Measurements from ENCODE around the gene TFCP2L1. TPM values are rescaled to one million over a fixed set of nuclear protein-coding genes. Genes with fewer than 3 reads are reported as not detected.
A peak's percentile ranks its signal among the peaks of the same experiment; 100 is the strongest.

TFCP2L1 gene
- total RNA-seq, 1 donor, result 0.54 TPM

DNA sequence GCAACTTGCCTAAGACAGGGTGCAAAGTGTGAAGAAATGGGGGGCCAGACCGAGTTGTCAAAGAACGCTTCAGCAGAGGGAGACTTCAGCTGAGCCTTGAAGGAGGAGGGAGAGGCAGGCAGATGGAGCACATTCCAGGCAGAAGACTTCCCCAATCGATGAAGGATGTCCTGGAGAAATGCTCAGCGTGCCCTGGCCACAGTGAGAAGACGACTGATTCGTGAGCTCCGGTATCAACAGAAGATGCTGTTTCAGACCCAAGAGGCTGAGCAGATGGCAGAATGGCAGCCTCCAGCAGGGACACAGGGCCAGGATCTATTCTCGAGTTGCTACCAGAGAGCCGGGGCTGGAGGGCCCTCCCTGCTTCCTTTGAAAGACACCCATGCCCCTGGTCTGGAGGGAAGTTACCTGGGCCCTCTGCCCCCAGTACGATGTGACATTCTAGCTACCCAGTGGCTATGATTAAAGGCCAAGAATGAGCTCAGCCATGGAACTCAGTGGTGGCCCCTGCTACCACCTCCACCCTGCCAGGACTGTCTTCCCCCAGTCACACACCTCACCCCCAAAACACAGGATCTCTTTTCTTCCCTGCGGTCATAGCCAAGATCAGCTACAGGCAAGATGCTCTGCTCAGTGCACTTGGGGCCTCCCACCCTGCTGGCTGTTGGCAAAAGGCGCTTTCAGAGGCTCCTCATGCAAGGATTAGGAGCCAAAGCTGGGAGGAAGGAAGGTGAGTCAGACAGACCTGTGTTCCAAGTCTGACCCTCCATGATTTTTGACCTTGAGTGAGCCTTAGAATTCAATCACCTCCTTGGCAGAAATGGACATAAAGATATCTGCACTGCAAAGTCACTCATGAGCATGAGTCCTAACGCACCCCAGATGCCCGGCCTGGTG, 84.3 kb downstream of the TFCP2L1 start:
- DNase-seq (ENCODE audit: low read depth in 2 of 3, low spot score in 2 of 3), result no peak

DNA sequence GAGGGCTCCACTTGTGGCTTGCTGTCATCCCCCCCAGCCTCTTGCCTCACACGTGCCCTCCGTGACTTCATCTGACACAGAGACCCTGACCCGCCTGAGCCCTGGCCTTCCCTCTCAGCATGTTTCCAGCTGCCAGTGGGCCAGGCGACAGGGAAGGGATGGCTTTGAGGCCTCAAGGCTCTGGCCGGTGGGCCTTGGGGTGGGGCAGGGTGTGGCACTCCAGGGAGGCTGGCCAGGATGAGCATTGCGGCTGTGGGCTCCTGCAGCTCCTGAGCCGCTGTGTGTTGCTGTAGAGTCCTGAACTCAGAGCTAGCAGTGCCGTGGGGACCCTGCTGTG, 85.0 kb downstream of the TFCP2L1 start:
- no peak for DNase-seq (ENCODE audit: low read depth in 2 of 3, low spot score in 2 of 3)

DNA sequence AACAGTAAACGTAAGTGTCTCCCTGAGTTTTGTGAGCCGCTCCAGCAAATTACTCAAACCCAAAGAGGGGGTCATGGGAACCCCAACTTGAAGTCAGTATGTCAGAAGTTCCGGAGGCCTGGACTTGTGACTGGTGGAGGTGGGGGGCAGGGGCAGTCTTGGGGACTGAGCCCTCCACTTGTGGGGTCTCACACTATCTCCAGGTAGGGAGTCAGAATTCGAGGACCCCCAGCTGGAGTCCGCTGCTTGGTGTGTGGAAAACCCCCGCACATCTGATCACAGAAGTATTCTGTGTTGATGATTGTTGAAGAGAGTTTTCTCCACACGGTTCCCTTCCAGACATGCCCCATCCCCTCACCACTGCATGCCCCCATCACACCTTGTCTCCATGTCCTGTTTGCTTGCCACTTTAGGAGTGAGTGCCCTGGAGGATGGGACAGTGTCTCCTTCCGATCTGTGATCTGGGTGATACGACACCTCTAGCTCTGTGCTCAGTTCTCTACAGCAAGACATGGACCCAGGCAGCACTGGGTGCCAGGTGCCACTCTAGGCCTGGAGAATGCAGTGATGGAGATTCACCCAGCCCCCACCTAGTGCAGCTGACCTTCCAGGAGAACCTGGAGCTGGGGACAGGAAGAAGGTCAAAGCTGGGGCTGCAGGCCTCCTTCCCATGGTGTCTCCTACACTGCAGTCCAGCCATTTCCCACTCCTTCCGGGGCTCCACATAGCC, 85.6 kb downstream of the TFCP2L1 start:
- DNase-seq (ENCODE audit: low read depth in 2 of 3, low spot score in 2 of 3), result no peak

DNA sequence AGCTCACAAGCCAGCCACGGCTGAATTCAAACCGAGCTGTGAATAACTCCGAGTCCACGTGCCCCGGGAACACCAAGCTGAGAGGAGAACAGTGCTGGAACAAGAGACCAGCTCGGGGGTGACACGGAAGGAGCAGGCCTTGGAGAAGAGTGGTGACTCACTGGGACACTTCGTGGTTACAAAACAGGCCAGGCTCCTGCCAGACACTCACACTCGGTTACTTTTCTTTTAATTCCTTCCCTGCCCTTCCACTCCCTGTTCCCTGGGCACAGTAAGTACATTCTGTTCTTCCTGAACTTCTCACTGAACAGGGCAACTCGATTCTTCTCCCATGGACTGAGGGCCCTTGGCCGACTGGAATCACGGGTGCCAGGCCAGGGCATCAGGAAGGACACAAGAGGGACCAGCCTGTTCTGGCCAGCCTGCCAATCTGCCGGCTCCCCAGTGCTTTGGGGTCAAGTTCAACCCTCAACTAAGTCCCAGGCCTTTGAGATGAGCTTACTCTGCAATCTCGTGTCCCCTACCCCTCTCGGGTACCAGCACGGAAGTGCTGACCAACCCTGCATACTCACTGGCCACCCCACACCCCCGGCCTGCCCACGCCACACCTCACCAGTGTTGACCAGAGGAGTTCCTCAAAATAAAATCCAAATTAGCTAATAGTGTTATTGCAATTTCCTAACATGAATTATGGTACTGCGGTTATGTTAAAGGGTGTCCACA, 87.5 kb downstream of the TFCP2L1 start:
- DNase-seq (ENCODE audit: low read depth in 2 of 3, low spot score in 2 of 3), result no peak

DNA sequence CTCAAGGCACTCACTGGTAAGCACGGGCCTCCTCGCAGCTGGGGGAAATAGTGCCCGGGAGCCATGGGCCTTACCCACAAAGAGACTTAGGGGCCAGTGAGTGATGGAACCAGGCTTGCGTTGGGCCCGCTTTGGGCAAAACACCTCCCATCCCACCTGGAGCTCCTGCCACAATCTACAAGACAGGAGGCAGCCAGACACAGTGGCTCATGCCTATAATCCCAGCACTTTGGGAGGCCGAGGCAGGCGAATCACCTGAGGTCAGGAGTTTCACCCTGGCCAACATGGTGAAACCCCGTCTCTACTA, 88.2 kb downstream of the TFCP2L1 start:
- no peak for DNase-seq (ENCODE audit: low read depth in 2 of 3, low spot score in 2 of 3)

DNA sequence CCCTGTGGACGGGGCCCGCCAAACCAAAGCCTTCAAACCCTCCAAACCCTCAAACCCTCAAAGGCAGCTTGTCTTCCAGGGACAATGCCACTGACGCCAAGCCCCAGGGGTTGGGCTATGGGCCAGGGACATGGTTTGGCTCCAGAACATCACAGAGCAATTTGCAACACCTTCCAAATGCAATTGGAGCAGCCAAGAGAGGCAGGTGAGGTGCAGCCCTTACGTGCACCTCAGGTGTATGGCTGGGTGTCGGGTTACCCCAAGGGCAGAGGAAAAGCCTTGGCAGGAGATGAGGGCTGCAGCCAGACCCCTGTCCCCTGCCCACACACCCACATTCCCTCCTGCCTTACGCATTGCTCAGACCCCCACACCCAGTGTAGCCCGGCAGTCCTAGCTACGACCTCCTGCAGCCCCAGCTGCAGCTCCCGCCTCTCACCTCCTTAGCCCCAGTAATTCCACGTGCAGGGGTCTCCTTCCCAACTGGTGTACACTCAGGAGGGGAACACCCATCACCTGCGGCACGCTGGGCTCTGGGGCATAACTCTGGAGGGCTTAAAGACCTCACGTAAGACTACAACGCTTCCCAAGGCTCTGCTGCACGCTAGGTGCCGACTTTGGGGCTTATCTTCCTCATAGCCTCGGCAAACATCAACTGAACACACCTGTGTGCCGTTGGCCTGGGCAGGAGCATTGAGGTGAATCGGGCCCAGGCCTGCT, 88.7 kb downstream of the TFCP2L1 start:
- no peak for DNase-seq (ENCODE audit: low read depth in 2 of 3, low spot score in 2 of 3)

DNA sequence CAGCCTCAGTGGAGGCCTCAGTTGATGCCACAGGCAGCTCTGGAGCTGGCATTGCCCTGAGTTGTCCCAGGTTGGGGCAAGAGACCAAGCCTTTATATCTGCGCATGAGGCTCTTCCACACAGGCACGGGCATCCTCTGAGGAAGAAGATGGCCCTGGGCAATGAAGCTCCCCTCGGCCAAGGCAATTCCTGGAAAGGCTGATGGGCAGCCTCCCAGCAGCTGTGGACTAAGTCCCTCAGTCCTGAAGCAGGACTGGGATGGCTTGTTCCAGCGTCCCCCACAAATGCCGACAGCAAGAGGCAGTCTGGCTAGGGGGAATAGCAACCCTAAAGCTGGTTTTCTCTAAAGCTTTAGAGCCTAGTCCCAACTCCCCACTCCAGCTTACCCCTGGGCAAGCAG, 90.0 kb downstream of the TFCP2L1 start:
- no peak for DNase-seq (ENCODE audit: low read depth in 2 of 3, low spot score in 2 of 3)

DNA sequence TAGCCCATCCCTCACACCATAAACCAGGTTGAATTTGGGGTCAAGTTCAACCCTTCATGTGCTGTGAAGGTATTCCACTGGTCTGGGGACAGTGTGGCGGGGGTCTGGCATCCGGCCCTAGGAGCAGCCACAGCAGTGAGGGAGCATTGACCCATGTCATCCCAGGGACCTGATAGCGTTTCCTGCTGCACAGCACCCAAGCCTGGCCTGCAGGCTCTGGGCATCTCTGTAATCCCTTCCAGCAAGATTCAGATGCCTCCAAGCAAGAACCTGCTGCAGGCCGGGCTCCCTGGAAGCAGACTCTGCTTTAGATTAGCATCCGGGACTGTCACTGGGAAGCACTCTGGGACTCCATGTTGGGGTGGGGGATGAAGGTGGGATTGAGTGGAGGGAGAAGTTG, 90.4 kb downstream of the TFCP2L1 start:
- no peak for DNase-seq (ENCODE audit: low read depth in 2 of 3, low spot score in 2 of 3)

DNA sequence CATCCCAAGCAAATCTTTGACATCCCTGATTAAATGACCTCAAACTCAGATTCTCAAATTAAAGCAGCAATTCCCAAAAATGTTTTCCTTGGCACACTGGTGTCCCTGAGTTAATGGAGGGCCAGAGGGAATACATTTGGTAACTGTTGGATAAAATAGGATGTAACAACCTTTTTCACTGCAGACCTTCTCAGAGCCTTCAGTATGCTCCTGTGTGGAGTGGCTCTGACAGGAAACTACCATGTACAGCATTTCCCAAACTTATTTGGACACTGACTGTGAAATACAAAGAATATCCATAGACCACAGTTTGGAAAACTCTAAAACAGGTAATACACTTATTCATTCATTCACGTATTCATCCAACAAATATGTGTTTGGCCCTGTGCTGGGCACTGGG, 91.8 kb downstream of the TFCP2L1 start:
- no peak for DNase-seq (ENCODE audit: low read depth in 2 of 3, low spot score in 2 of 3)

DNA sequence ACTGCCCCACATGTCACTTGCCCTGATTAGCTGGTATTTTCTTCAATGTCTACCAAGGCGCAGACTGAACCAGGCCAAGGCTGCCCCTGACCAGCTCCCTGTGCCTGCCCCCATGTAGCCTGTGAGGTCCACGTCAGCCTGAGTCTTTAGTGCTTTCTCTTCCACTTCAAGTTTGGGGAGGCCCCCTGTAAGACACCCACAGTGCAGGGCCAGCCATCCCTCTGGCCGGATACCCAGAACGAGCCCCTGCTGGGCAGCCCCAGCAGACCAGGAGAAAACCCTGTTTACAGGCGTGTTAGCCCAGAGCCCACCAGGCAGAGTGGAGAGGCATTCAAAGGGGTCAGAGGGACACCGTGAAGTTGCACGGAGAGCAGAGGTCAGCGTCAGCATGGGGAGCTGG, 92.4 kb downstream of the TFCP2L1 start:
- DNase-seq (ENCODE audit: low read depth in 2 of 3, low spot score in 2 of 3), result no peak

DNA sequence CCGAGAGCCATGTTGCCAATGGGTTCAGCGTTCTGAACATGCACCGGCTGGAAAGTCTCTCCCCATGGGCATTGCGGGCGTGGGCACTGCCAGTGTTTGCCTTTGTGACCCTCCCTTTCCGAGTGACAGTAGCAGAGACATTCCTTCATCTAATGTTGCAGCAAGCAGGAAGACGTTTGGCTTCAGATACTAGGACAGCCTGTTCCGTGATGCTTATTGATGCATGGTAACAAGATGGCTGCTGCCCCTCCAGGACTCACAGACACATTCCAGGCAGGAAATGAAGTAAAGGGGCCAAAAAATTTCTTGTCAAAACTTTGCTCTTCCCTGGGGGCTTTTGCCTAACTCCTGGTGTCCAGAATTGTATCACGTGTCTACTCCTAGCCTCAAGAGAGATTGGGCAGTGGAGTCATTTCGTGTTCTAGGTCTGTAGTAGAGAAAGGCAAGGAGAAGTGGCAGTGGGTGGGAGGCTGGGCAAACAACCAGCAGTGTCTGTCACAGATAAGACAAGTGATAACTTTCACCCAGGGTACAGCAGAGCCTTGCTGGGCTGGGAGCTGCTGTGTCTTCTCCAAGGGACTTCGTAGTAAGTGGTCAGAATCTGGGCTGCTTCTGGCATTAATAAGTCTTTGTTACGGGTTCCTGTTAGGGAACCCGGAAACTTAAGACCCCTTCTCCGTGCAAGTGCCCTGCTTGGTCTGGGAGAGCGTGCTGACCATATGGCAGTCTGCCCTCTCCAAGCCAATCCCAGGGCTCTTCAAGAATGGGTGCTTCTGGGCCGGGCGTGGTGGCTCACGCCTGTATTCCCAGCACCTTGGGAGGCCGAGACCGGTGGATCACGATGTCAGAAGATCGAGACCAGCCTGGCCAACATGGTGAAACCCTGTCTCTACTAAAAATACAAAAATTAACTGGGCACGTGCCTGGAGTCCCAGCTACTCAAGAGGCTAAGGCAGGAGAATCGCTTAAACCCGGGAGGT, 93.5 kb downstream of the TFCP2L1 start:
- DNase-seq (ENCODE audit: low read depth in 2 of 3, low spot score in 2 of 3), result no peak

DNA sequence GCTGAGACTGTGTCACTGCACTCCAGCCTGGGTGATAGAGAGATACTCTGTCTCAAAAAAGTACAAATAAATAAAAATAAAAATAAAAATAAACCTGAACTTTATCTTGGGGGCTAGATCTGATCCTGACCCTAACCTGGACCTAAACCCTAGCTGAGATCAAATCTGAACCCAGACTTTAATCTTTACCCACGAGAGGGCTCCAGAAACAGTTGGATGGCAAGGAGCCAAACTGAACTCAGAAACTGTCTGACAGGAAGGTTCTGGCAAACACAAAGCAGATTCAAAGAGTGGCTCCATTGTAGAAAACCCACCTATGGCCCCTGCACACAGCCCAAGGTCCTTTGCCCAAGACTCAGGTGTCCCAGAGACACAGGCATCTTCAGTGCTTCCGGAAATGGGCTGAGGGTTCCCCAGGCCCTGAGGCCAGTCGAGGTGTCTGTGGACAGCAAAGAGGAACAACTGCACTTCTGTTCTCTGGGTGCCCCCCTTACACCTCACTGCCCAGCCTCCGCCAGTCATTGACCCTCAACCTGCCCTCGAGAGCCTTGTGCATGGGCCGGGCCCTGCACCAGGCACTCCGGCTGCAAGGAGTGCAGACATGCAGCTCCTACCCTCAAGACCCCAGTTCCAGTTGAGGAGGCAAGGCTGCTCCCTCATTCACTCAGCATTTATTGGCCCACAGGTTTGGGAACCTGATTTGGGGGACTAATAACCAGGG, 95.2 kb downstream of the TFCP2L1 start:
- DNase-seq (ENCODE audit: low read depth in 2 of 3, low spot score in 2 of 3), result peak in 2 of 3 donors; percentile 16 to 54

DNA sequence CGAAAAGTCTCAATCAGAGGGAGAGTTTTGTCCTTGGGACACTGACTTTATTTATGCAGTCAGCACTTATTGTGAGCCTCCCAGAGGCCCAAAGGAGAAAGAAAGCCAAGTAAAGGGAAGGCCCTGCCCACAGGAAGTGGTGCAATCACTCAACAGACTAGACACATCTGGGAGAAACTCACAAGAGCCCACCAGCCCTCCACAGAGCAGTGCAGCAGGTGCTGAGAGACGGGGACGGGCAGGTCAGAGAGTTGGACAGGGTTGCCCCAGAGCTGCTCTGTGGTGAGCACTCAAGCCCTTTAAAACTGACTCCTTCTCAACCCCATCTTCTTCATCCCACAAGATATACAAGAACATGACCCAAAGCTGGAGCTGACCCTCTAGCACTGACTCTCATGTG, 96.0 kb downstream of the TFCP2L1 start:
- DNase-seq (ENCODE audit: low read depth in 2 of 3, low spot score in 2 of 3), result peak in 1 of 3 donors; percentile 32

DNA sequence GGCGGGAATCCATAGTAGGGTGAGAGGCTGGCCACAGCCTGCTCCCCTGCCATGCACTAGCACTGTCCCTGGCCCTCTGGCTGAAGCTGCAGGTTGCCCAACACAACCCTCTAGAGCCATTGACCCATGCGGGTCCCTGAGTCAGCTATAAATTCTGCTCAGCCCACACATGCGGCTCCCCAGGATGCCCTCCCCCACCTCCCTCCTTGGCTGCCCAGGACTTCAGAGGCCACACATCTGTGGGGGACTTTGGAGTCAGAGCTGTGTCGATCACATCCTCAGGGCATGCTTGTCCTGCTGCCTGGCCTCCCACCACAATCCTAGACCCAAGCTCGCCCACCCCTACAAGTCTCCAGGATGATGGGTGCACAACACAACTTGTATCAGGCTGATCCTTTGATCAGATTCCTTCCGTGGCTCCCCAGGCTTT, 97.0 kb downstream of the TFCP2L1 start:
- no peak for DNase-seq (ENCODE audit: low read depth in 2 of 3, low spot score in 2 of 3)

DNA sequence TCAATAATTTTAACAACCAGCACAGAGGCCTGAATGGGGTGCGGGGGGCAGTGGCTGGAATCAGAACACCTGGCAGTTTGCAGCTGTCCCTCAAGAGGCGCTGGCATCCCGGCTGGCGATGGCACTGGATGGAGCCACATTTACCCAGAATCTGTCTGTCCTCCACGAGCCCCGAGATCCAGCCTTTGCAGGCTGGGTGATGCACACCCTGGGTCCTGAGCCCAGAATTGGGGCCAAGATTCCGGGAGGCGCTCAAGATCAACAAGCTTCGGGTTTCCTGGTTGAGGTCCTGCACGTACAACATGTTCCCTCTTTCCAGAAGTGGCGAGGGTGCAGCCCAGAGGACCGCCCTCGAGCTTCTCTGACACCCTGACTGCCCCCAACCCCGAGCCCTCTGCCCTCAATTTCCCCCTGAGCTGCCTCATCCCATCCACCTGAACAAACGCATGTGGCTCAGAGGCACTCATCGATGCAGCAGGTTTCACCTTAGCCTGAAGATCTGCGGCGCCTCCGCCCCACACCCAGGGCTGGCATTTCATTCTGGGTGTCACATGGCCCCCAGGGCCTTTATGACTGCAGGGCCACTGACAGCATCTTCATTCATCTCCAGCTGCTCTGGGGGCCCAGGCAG, 97.5 kb downstream of the TFCP2L1 start:
- no peak for DNase-seq (ENCODE audit: low read depth in 2 of 3, low spot score in 2 of 3)

DNA sequence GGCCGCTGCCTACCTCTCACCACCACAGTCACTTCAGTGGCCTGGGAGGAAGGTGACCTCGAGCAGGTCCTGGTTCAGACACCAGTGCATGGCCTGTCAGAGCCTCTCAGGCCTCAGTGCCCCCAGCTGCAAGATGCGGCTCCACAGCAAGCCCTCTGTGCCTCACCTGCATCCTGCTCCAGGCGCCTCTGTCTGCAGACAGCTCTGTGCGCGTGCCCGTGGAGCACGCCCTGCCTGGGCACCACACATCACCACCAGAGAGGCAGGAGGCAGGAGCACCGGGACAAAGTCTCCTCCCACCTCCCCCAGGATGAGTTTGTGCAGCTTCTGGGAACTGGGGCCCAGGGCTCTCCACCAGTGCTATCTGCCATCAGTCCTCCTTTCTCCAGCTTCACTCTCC, 98.7 kb downstream of the TFCP2L1 start:
- DNase-seq (ENCODE audit: low read depth in 2 of 3, low spot score in 2 of 3), result no peak

DNA sequence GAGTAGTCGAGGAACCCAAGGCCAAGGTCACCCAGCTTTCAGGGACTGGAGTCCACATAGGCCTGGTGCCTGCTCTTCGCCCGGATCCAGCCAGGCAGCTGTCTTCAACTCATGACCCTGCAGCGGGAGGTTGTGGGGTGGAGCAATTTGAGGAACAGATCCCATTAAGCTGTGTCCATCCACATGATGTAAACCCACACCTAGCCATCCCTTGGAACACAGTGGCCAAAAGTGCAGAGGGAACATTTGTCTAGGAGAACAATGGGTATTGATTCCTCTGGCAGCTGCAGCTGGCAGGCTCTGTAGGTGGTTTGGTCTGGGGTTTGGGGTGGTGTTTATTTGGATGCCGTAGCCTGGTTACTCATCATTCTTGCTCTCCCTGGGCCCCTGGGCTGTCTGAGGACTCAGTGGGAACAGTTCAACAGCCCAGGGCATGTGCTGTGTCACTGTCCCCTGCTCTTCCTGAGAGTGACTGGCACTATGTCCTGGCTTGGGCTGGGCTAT, 99.4 kb downstream of the TFCP2L1 start:
- DNase-seq (ENCODE audit: low read depth in 2 of 3, low spot score in 2 of 3), result peak in 1 of 3 donors; percentile 39

DNA sequence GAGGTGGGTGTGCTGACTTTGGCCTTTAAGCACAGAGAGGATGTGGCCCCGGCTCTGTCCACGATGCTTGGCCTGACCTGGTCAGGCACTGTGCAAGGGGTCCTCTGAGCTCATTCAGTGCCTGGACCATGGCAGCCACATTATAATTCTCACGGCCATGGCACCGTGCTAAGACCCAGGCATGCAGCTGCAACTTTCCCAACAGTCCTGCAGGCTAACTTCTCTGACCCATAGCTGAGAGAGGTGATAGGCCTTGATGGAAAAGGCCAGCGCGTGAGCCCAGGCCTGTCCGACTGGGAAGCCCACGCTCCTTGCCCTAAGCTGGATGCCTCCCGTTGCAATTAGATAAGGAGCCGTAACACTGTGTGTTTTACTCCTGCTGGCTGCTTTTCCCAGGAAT, 99.9 kb downstream of the TFCP2L1 start:
- DNase-seq (ENCODE audit: low read depth in 2 of 3, low spot score in 2 of 3), result no peak
